Endothelial cell (in vitro differentiated cells): Measurements from ENCODE around the gene MIER1. TPM values are rescaled to one million over a fixed set of nuclear protein-coding genes. Genes with fewer than 3 reads are reported as not detected.
"Not testable (repeated sequence)": the region's sequence is repeated elsewhere in the genome, so short reads cannot be mapped to it uniquely, and the experiment has no call there.

Experiments
- DNase-seq: peaks from one replicate; pipeline ENCODE4 v3.0.0; 2021; ENCODE audit warnings: low spot score
- H3K27ac Mint-ChIP-seq: one replicate; pipeline ENCODE4 v1.8.0; 2021; ENCODE audit warnings: mixed read lengths, inconsistent platforms; ENCODE audit not compliant: unreplicated experiment
- H3K27me3 Mint-ChIP-seq: one replicate; pipeline ENCODE4 v1.8.0; 2021; ENCODE audit warnings: mild to moderate bottlenecking, moderate library complexity, mixed read lengths, inconsistent platforms; ENCODE audit not compliant: unreplicated experiment
- H3K36me3 Mint-ChIP-seq: one replicate; pipeline ENCODE4 v1.8.0; 2021; ENCODE audit warnings: mild to moderate bottlenecking, low read depth, mixed read lengths, inconsistent platforms; ENCODE audit not compliant: unreplicated experiment
- H3K4me1 Mint-ChIP-seq: one replicate; pipeline ENCODE4 v1.8.0; 2021; ENCODE audit warnings: mild to moderate bottlenecking, mixed read lengths, inconsistent platforms; ENCODE audit not compliant: unreplicated experiment
- H3K4me3 Mint-ChIP-seq: one replicate; pipeline ENCODE4 v1.8.0; 2021; ENCODE audit warnings: mild to moderate bottlenecking, mixed read lengths, inconsistent platforms; ENCODE audit not compliant: unreplicated experiment
- H3K9me3 Mint-ChIP-seq: one replicate; pipeline ENCODE4 v1.8.0; 2021; ENCODE audit warnings: mixed read lengths, inconsistent platforms; ENCODE audit not compliant: unreplicated experiment
- long read RNA-seq: library from polyadenylated mRNA; unstranded; transcript quantifications from one replicate; pipeline ENCODE4 v2.0.0, GENCODE V29; 2020; ENCODE audit not compliant: unreplicated experiment
- total RNA-seq: library from RNA; stranded (reverse); fragmentation: NEBNext Ultra II Directional; extraction: Animal tissue kit (Norgen Biotek cat#: 25700); gene quantifications from one replicate; pipeline ENCODE4 v1.2.1, GENCODE V29; 2021; ENCODE audit not compliant: unreplicated experiment
- TF ChIP-seq, protein P1 (sequence below): fragments of 200-600 bp; sonication (generic); IDR thresholded peaks from one replicate; pipeline ENCODE4 v1.5.0; 2021; ENCODE audit warnings: antibody characterized with exemption; ENCODE audit not compliant: unreplicated experiment

Gene MIER1
- 33.2 TPM for total RNA-seq
- long read RNA-seq, partial matches to known transcripts, result 3 of 7 reads
- long read RNA-seq, other reads (novel, unspliced or antisense), result 4 of 7 reads

DNA sequence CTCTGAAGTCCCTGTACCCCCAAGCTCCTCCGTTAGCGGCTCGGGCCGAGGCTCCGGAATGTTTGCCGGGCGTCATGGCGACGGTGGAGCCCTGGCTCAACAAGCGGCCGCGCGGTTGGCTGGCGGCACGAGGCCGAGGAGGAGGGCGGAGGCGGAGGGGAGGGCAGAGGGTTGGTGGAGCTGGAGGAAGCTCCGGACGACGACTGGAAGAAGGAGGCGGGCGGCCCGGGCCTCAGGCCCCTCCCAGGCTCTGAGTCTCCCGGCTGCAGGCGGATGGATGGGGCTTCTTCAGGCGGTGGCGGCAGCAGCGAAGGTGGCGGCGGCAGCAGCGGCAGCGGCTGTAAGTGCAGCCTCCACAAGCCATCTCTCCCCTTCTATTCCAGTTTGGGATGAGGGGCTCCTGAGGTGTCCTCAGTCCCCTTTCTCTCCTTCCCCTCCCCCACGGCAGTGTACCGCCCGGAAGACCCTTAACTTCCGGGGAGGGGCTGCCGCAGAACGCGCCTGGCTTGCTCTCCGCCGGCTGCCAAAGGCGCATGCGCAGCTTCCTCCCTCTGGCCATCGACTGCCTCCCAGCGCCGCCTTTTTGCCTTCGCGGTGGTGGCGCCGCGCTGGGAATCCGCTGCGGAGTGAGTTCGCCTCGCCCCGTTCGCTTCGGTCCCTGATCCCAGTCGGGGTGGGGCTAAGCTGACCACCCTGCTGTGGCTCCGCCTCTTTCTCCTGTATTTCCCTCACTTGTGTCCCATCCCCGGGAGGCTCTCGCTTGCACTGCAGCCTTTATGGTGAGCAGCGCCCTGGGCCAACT, at the start of gene MIER1, which contains the start of gene DNAI4:
Gene MIER1 (plus strand): TSS at position 235 of the 802 bp plus-strand sequence. CDS start 39 bp downstream, at position 274.
Gene DNAI4 (minus strand): TSS at position 101 of the 802 bp plus-strand sequence. CDS start 25 bp downstream, at position 76.
- peaks cover 13% of the 10 kb centered on the region for H3K27me3 Mint-ChIP-seq
- peak; percentile 98 for DNase-seq
- H3K4me1 Mint-ChIP-seq, result peaks cover 22% of the 10 kb centered on the region
- peaks cover 5% of the 10 kb centered on the region for H3K36me3 Mint-ChIP-seq
- H3K27ac Mint-ChIP-seq, result peak within 1 kb of the TSS; percentile 94
- peak within 1 kb of the TSS; percentile 95 for H3K4me3 Mint-ChIP-seq
- TF ChIP-seq, protein P1, sequence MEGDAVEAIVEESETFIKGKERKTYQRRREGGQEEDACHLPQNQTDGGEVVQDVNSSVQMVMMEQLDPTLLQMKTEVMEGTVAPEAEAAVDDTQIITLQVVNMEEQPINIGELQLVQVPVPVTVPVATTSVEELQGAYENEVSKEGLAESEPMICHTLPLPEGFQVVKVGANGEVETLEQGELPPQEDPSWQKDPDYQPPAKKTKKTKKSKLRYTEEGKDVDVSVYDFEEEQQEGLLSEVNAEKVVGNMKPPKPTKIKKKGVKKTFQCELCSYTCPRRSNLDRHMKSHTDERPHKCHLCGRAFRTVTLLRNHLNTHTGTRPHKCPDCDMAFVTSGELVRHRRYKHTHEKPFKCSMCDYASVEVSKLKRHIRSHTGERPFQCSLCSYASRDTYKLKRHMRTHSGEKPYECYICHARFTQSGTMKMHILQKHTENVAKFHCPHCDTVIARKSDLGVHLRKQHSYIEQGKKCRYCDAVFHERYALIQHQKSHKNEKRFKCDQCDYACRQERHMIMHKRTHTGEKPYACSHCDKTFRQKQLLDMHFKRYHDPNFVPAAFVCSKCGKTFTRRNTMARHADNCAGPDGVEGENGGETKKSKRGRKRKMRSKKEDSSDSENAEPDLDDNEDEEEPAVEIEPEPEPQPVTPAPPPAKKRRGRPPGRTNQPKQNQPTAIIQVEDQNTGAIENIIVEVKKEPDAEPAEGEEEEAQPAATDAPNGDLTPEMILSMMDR, result no peak
- no peaks in the 10 kb centered on the region for H3K9me3 Mint-ChIP-seq

DNA sequence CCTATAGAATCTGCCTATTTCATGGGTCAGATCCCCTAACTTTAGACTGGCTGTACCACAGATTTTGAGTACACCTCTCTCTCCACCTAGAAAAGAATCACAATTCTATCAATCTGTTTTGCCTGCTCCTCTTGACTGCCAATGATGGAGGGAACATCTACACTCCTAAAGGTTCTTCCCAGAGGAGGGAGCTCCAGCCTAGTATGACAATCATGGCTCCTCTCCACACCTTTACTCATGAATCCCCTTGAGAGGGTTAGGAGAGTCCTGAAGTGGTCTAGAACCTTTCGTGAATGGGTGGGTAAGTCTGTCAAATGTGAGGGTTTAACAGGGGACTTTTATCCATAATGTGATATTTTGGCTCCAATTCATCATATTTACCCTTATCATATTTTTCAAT, 48.1 kb upstream of the MIER1 start:
- Mint-ChIP-seq H3K27me3 (peaks cover 1% of the 10 kb centered on the region), H3K4me1 (no peaks in the 10 kb centered on the region), H3K36me3 (peaks cover 10% of the 10 kb centered on the region), H3K9me3 (no peaks in the 10 kb centered on the region), H3K4me3 (no peak overlapping the region), H3K27ac (no peak overlapping the region)
- TF ChIP-seq, protein P1, result no peak
- DNase-seq, result no peak

DNA sequence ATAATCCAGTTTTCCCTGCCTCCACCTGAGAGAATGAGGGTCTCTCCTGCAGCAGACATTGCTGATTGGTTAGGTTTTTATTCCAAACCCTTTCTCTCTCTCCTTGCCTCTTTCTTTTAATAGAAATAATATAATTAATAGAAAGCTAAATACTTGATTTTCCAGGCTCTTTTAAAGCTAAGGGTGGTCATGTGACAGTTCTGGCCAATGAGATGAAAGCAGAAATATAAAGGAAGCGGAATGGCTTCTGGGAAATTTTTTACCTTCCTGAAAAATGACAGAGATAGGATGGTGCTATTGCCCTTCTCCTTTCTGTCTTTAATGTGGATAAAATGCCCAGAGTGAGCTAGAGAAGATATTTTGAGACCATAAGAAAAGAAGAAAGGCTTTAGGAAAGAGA, 35.8 kb upstream of the MIER1 start:
- no peak overlapping the region for H3K4me3 Mint-ChIP-seq

DNA sequence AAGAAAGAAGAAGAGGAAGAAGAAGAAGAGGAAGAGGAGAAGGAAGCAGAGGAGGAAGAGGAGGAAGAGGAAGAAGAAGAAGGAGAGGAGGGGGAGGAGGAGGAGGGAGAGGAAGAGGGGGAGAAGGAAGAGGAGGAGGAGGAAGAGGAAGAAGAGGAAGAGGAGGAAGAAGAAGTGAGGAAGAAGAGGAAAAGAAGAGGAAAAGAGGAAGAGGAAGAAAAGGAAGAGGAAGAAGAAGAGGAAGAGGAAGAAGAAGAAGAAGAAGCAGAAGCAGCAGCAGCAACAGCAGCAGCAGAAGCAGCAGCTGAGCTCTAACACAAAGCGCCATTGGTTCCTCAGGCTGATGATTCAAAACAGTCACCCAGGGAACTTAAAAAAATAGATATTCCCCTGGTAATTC, 34.2 kb upstream of the MIER1 start:
- Mint-ChIP-seq H3K4me3 (no peak overlapping the region), H3K4me1 (no peaks in the 10 kb centered on the region), H3K27ac (no peak overlapping the region), H3K9me3 (no peaks in the 10 kb centered on the region), H3K27me3 (no peaks in the 10 kb centered on the region), H3K36me3 (no peaks in the 10 kb centered on the region)
- TF ChIP-seq, protein P1, result no peak
- DNase-seq, result no peak

More for the DNA sequence above, 35.8 kb upstream of the MIER1 start:
- Mint-ChIP-seq H3K9me3 (no peaks in the 10 kb centered on the region), H3K4me1 (no peaks in the 10 kb centered on the region), H3K36me3 (no peaks in the 10 kb centered on the region), H3K27me3 (no peaks in the 10 kb centered on the region), H3K27ac (no peak overlapping the region)
- no peak for DNase-seq
- TF ChIP-seq, protein P1, result no peak

DNA sequence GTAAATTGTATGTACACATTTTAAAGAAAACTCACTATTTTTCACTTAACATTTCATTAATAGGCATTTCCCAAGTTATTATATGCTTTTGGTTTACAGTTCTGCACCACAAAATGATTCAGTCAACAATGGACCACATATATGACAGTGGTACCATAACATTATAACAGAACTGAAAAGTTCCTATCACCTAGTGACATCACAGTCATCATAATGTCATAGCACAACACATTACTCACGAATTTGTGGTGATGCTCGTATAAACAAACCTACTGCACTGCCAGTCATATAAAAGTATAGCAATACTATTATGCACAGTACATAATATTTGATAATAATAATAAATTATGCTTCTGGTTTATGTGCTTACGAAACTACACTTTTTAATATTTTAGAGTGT, 31.1 kb upstream of the MIER1 start:
- H3K27me3 Mint-ChIP-seq, result no peaks in the 10 kb centered on the region
- H3K4me3 Mint-ChIP-seq, result no peak overlapping the region
- H3K9me3 Mint-ChIP-seq, result no peaks in the 10 kb centered on the region
- no peak for DNase-seq
- TF ChIP-seq, protein P1, result no peak
- no peaks in the 10 kb centered on the region for H3K4me1 Mint-ChIP-seq
- H3K27ac Mint-ChIP-seq, result no peak overlapping the region
- H3K36me3 Mint-ChIP-seq, result peaks cover 4% of the 10 kb centered on the region

DNA sequence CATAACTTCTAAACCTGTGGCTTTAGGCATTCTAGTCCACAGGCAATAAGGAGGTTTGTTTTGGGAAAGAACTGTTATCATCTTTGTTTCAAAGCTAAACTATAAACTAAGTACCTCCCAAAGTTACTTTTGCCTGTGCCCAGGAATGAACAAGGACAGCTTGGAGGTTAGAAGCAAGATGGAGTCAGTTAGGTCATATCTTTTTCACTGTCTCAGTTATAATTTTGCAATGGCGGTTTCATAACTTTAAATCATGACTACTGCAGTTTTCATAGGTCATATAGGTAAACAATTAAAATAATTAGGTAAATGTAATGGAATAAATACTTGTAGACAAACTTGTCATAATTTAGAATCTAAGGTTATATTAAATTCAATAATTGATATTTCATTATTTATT, 9.6 kb upstream of the MIER1 start:
- DNase-seq, H3K27me3 Mint-ChIP-seq, H3K4me3 Mint-ChIP-seq, H3K4me1 Mint-ChIP-seq, H3K27ac Mint-ChIP-seq, H3K9me3 Mint-ChIP-seq: not testable (repeated sequence)
- H3K36me3 Mint-ChIP-seq, result peaks cover 14% of the 10 kb centered on the region
